Nephron (organoid): ENCODE measurements around the gene UTS2R.

Source experiments
- H3K27ac Mint-ChIP-seq, 3 experiments: 2 replicates each; pipeline ENCODE4 v1.8.0; 2020; ENCODE audit warnings: mixed read lengths in 3 of 3, mild to moderate bottlenecking in 2 of 3, moderate library complexity in 1 of 3
- H3K27me3 Mint-ChIP-seq: 2 replicates; pipeline ENCODE4 v1.8.0; 2021; ENCODE audit warnings: low read depth, mild to moderate bottlenecking, moderate library complexity, mixed read lengths
- H3K36me3 Mint-ChIP-seq: 2 replicates; pipeline ENCODE4 v1.8.0; 2020; ENCODE audit warnings: low read depth, mixed read lengths
- H3K4me1 Mint-ChIP-seq: 2 replicates; pipeline ENCODE4 v1.8.0; 2020; ENCODE audit warnings: mixed read lengths
- H3K4me3 Mint-ChIP-seq, 3 experiments: 2 replicates each; pipeline ENCODE4 v1.8.0; 2020; ENCODE audit warnings: mild to moderate bottlenecking in 3 of 3, mixed read lengths in 3 of 3, moderate library complexity in 2 of 3
- H3K9me3 Mint-ChIP-seq: 2 replicates; pipeline ENCODE4 v1.8.0; 2020; ENCODE audit warnings: mixed read lengths
- CTCF ChIP-seq, 3 experiments: fragments of 200-600 bp; sonication (generic); IDR thresholded peaks; one replicate each; pipeline ENCODE4 v1.5.0; 2021; ENCODE audit warnings: antibody characterized with exemption in 3 of 3; ENCODE audit not compliant: unreplicated experiment in 3 of 3

The UTS2R gene

GRCh38 chr17:82334204-82334621 lies 37.4 kb upstream of the UTS2R start:
- Mint-ChIP-seq H3K27me3 (peaks cover 53% of the 10 kb centered on the region), H3K9me3 (peaks cover 3% of the 10 kb centered on the region), H3K27ac (no peak overlapping the region), H3K4me3 (no peak overlapping the region), H3K36me3 (no peaks in the 10 kb centered on the region), H3K4me1 (peaks cover 37% of the 10 kb centered on the region)
- TF ChIP-seq CTCF (IDR thresholded peaks at IDR 0.05; ENCODE audit: unreplicated experiment in 3 of 3) = no peak

- peaks cover 3% of the 10 kb centered on the region for H3K9me3 Mint-ChIP-seq
- H3K36me3 Mint-ChIP-seq = no peaks in the 10 kb centered on the region
- H3K27ac Mint-ChIP-seq = peak overlapping the region; percentile 73 to 93 (median 80)
- peaks cover 40% of the 10 kb centered on the region for H3K4me1 Mint-ChIP-seq
- peaks cover 51% of the 10 kb centered on the region for H3K27me3 Mint-ChIP-seq
- peak overlapping the region; percentile 81 to 89 (median 88) for H3K4me3 Mint-ChIP-seq
- no peak for TF ChIP-seq CTCF (IDR thresholded peaks at IDR 0.05; ENCODE audit: unreplicated experiment in 3 of 3)
Measured at GRCh38 chr17:82334622-82335394, 36.8 kb upstream of the UTS2R start.

- Mint-ChIP-seq H3K27ac (peak overlapping the region; percentile 61 to 84 (median 81)), H3K9me3 (peaks cover 14% of the 10 kb centered on the region), H3K36me3 (peaks cover 3% of the 10 kb centered on the region), H3K27me3 (peaks cover 34% of the 10 kb centered on the region), H3K4me3 (peak overlapping the region in 2 of 3 experiments; percentile 34 to 63), H3K4me1 (peaks cover 38% of the 10 kb centered on the region)
- no peak for TF ChIP-seq CTCF (IDR thresholded peaks at IDR 0.05; ENCODE audit: unreplicated experiment in 3 of 3)
Measured at GRCh38 chr17:82338858-82339633, 32.5 kb upstream of the UTS2R start.

- no peak for TF ChIP-seq CTCF (IDR thresholded peaks at IDR 0.05; ENCODE audit: unreplicated experiment in 3 of 3)
- H3K36me3 Mint-ChIP-seq = peaks cover 3% of the 10 kb centered on the region
- H3K27me3 Mint-ChIP-seq = peaks cover 31% of the 10 kb centered on the region
- peak overlapping the region in 1 of 3 experiments; percentile 84 for H3K27ac Mint-ChIP-seq
- H3K4me1 Mint-ChIP-seq = peaks cover 36% of the 10 kb centered on the region
- H3K4me3 Mint-ChIP-seq = no peak overlapping the region
- H3K9me3 Mint-ChIP-seq = peaks cover 14% of the 10 kb centered on the region
Measured at GRCh38 chr17:82339634-82340580, 31.7 kb upstream of the UTS2R start.

- TF ChIP-seq CTCF (IDR thresholded peaks at IDR 0.05; ENCODE audit: unreplicated experiment in 3 of 3) = no peak
- peaks cover 13% of the 10 kb centered on the region for H3K27me3 Mint-ChIP-seq
- H3K36me3 Mint-ChIP-seq = peaks cover 3% of the 10 kb centered on the region
- no peak overlapping the region for H3K4me3 Mint-ChIP-seq
- peaks cover 14% of the 10 kb centered on the region for H3K9me3 Mint-ChIP-seq
- H3K27ac Mint-ChIP-seq = peak overlapping the region; percentile 8 to 85 (median 24)
- H3K4me1 Mint-ChIP-seq = peaks cover 31% of the 10 kb centered on the region
Measured at GRCh38 chr17:82342361-82343079, 29.0 kb upstream of the UTS2R start.
